ENCODE results near the gene PRKAR1B.

Gene PRKAR1B

GRCh38 chr7:690478-691360 lies 36.4 kb downstream of the PRKAR1B start:
- no peak for DNase-seq

DNA sequence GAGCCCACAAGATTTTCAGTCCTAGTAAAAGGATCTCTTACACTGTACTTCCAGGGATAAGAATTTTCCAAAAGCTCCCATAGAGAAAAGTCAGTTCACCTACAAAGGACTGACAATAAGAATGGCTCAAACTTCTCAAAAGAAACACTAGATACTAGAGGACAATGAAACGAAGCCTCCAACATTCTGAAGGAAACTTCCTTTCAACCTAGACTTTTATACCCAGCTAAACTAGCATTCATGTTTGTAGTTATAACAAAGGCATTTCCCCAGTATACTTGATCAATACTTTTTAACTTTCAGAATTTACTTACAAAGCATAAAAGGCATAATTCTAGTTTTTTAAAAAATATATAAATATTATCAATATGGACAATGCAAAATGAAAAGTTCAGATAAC lies 41.5 kb downstream of the PRKAR1B start:
- DNase-seq = no peak

DNA sequence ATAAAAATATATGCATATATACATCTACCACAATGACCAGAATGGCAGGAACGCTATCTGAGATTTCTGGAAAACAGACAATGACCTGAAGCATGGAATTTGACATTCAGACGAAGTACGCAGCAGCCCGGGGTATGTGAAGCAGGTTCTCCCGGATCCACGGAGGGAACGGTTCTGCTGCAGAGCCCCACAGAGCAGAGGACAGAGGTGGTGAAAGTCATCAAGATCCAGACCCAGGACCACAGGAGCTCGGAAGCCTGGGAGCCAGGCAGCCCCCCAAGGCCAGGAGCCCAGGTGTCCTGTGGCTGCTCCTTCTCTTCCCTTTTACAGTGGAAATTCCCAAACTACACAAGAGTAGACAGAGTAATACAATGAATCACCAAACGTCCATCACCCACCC lies 42.7 kb downstream of the PRKAR1B start:
- no peak for DNase-seq

DNA sequence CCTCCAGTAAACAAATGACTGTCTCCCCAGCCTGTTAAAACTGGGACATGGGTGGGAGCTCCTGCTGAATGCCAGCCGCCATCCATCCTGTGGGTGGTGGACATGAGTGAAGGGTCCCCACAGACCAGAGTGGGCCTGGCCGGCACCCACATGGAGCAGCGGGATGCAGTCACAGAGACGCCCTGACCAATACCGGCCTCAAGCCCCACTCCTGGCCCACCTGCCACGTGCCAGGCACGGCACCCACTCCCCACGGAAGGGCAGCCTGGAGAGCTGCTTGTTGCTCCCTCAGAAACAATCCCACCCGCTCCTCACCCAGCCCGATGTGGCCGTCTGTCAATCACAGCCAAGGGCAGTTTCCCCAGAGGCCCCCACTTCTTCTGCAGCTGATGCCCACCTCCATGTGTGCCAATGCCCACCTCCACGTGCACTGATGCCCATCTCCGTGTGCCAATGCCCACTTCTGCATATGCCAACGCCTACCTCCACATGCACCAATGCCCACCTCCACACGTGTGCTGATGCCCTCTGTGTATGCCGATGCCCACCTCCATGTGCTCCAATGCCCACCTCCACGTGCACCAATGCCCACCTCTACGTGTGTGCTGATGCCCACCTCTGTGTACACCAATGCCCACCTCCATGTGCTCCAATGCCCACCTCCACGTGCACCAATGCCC lies 43.4 kb downstream of the PRKAR1B start:
- DNase-seq = no peak

- DNase-seq = no peak
Measured at GRCh38 chr7:682810-683209, 44.3 kb downstream of the PRKAR1B start.

GRCh38 chr7:681551-682307 lies 45.4 kb downstream of the PRKAR1B start:
- no peak for DNase-seq

GRCh38 chr7:680411-681127 lies 46.5 kb downstream of the PRKAR1B start:
- no peak for DNase-seq

- DNase-seq = no peak
Measured at GRCh38 chr7:676972-677385, 50.1 kb downstream of the PRKAR1B start.

- no peak for DNase-seq
Measured at GRCh38 chr7:676246-676971, 50.7 kb downstream of the PRKAR1B start.

GRCh38 chr7:674454-675410 lies 52.3 kb downstream of the PRKAR1B start:
- DNase-seq = no peak

DNA sequence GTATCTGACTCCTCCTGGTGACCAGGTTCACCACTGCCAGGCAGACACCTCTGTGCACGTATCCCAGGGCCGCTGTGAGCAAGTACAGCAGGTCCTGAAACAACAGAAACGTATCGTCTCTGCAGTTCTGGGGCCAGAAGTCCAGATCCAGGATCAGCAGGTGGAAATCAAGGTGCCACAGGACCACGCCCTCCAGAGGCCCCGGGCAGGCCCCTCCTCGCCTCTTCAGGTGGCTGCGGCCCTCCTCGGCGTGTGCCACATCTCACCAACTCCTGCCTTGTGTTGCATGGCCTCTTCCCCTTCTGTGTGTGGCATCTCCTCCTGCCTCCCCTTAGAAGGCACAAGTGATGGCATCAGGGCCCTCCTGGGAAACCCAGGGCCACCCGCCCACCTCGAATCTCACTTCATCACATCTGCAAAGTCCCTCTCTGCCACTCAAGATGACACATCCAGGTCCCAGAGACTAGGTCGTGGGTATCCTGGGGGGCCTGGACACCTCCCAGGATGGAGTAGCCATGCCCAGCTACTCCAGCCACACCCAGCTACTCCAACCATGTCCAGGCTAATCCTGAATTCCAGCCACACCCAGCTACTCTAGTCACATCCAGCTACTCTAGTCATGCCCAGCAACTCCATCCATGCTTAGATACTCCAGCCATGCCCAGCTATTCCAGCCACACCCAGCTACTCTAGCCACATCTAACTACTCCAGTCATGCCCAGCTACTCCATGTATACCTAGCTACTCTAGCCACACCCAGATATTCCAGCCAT lies 53.2 kb downstream of the PRKAR1B start:
- no peak for DNase-seq

DNA sequence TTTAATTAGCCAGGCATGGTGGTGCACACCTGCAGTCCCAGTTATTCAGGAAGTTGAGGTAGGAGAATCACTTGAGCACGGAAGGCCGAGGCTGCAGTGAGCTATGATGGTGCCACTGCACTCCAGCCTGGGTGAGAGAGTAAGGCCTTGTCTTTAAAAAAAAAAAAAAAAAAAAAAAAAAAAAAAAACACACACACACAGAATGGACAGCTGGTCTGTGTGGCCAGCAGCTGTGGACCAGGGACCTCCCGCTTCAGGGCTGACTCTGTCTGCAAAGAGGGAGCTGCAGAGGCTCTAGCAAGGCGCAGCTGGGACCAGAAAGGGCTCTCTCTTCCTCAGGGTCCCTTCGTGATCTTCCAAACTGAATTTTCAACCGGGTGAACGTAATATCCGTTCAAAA lies 54.2 kb downstream of the PRKAR1B start:
- DNase-seq = no peak

DNA sequence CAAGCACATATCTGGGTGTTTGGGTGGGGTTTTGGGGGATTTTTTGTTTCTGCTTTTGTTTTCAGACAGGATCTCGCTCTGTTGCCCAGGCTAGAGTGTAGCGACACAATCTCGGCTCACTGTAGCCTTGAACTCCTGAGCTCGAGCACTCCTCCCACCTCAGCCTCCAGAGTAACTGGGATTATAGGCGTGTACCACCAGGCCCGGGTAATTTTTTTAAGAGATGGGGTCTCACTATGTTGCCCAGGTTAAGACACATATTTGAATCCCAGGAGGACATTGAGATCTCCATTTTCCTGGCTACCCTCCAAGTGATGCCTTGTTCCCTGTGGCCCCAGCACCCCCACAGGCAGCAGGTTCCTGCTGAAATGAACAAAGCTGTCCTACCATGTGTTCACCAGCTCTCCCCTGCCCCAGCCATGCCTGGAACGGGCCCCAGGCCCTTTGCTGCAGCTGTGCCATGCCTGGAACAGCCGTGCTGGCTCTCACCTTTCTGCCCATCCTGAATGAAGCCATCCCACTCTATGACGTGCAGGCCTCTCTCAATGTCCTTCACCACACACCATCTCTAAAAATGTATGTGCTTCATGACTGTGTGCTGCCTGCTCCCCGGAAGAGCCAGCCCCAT lies 55.6 kb downstream of the PRKAR1B start:
- DNase-seq = no peak

DNA sequence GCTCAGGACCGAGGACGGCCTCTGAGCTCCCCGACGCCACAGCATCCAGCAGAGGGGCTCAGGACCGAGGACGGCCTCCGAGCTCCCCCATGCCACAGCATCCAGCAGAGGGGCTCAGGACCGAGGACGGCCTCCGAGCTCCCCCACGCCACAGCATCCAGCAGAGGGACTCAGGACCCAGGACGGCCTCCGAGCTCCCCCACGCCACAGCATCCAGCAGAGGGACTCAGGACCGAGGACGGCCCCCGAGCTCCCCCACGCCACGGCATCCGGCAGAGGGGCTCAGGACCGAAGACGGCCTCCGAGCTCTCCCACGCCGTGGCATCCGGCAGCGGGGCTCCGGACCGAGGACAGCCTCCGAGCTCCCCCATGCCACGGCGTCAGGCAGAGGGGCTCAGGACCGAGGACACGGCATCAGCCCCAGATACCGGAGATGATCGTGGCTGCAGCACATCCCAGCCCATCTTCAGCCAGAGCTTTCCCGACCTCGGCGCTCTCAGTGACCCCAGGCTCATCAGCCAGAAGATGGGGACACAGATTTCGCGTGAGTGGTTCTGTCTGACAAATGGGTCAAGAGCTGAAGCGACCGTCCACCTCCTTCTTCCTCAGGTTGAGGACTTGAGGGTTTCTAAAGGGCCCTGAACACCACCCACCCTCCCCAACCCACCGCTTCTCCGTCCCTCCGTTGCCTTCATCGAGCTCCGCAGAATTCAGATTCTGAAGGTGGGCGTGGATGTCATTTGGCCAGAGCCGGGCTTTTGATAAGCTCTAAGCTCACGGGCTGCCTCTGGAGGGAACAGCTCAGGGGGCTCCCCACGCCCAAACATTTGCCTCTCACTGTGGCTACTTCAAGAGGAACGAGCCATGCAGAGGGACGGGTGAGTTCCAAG lies 56.3 kb downstream of the PRKAR1B start:
- DNase-seq = no peak

GRCh38 chr7:668958-669357 lies 58.1 kb downstream of the PRKAR1B start:
- no peak for DNase-seq

DNA sequence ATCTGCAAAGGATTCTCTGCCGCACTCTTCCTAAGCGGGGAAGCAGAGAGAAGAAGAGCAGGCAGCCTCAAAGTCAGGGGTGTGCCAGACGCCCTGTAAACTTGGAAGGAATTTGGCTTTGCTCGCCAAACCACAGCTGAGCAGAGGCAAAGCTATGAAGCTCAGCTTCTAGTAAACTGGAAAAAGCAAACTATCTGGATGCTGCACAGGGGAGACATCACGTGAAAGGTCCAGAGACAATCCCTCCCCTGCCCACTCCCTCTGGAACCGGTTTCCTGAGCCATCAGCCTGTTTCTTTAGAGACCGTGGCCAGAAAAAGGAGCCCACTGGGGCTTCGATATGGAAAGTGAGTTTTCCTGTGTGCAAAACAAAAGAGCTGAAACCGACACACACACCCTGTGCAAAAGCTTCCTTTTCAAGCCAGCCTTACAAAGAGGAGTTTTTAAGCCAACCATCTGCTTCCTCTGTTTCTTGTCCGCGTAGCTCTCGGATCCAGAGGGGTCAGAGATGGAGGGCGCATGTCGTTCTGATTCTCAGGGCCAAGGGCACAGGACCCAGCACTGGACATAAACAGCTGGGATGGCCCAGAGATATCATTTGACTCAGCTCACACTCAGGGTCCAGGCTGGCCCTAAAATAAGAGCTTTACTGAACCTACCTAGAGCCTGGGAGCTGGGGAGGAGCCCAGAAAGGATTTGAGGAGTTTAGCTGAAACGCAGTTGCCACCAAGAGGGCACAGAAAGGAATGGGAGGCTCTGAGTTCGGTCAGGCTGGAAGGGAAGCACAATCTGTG lies 58.7 kb downstream of the PRKAR1B start:
- DNase-seq = no peak

- no peak for DNase-seq
Measured at GRCh38 chr7:666454-667292, 60.4 kb downstream of the PRKAR1B start.
